C4-2B (cell line): ENCODE measurements around the gene GALNT2.

Experiments used
- CTCF ChIP-seq: fragments of 450-650 bp; conservative IDR thresholded peaks from 2 replicates; pipeline ENCODE4 v1.5.1; 2017; ENCODE audit warnings: mild to moderate bottlenecking
- ZFX ChIP-seq: fragments of 450-650 bp; IDR thresholded peaks from 2 replicates; pipeline ENCODE4 v1.6.1; 2017

GRCh38 chr1:230113235-230113592 lies 46.2 kb downstream of the GALNT2 start:
- no peak for TF ChIP-seq CTCF
- no peak for TF ChIP-seq ZFX
